Stimulated activated CD8-positive, alpha-beta memory T cell treated with anti-CD3 and anti-CD28 coated beads, Interleukin-4, amount 100 ng/mL, for 1 hour (primary cell): ENCODE measurements around the gene SLC22A9.
"Not testable (repeated sequence)": the region's sequence is repeated elsewhere in the genome, so short reads cannot be mapped to it uniquely, and the experiment has no call there.

Source experiments
- DNase-seq, 2 donors: peaks; one replicate each; pipeline ENCODE4 v3.0.0-alpha.2; 2020; ENCODE audit warnings: low read depth in 2 of 2, low spot score in 1 of 2

The SLC22A9 gene

GRCh38 chr11:63369165-63369970 is at the start of gene SLC22A9:
Gene SLC22A9 (plus strand): TSS chr11:63369785. CDS start chr11:63370057, 272 bp downstream.
- DNase-seq: no peak

GRCh38 chr11:63321723-63322122 is 47.9 kb upstream of the SLC22A9 start:
- no peak for DNase-seq

- DNase-seq: not testable (repeated sequence)
Measured at GRCh38 chr11:63335089-63335488, 34.5 kb upstream of the SLC22A9 start.

- no peak for DNase-seq
Measured at GRCh38 chr11:63337070-63337469, 32.5 kb upstream of the SLC22A9 start.

- DNase-seq: no peak
Measured at GRCh38 chr11:63343130-63343529, 26.5 kb upstream of the SLC22A9 start.

GRCh38 chr11:63352144-63352543 is 17.4 kb upstream of the SLC22A9 start:
- DNase-seq: no peak

- DNase-seq: no peak
Measured at GRCh38 chr11:63362196-63362793, 7.3 kb upstream of the SLC22A9 start.

- DNase-seq: no peak
Measured at GRCh38 chr11:63369971-63370588, 495 bp downstream of the SLC22A9 start.

- DNase-seq: no peak
Measured at GRCh38 chr11:63371396-63371795, 1.8 kb downstream of the SLC22A9 start.

GRCh38 chr11:63375434-63375833 is 5.8 kb downstream of the SLC22A9 start:
- DNase-seq: no peak

- DNase-seq: no peak
Measured at GRCh38 chr11:63380130-63380529, 10.5 kb downstream of the SLC22A9 start.

GRCh38 chr11:63395697-63396096 is 26.1 kb downstream of the SLC22A9 start:
- no peak for DNase-seq

GRCh38 chr11:63404161-63404935 is 34.8 kb downstream of the SLC22A9 start:
- no peak for DNase-seq

- no peak for DNase-seq
Measured at GRCh38 chr11:63405114-63405513, 35.5 kb downstream of the SLC22A9 start.

GRCh38 chr11:63406458-63406857 is 36.9 kb downstream of the SLC22A9 start:
- DNase-seq: no peak

- DNase-seq: no peak
Measured at GRCh38 chr11:63417174-63417852, 47.7 kb downstream of the SLC22A9 start.

GRCh38 chr11:63427971-63428508 is 58.5 kb downstream of the SLC22A9 start:
- no peak for DNase-seq

GRCh38 chr11:63430731-63431130 is 61.1 kb downstream of the SLC22A9 start:
- not testable (repeated sequence) for DNase-seq

- DNase-seq: not testable (repeated sequence)
Measured at GRCh38 chr11:63435351-63435750, 65.8 kb downstream of the SLC22A9 start.

- not testable (repeated sequence) for DNase-seq
Measured at GRCh38 chr11:63435831-63436230, 66.2 kb downstream of the SLC22A9 start.

GRCh38 chr11:63443714-63444113 is 74.1 kb downstream of the SLC22A9 start:
- DNase-seq: no peak
